Neural progenitor cell (in vitro differentiated cells): ENCODE results near the gene TSHZ2. TPM values are rescaled to one million over a fixed set of nuclear protein-coding genes. Genes with fewer than 3 reads are reported as not detected.
A peak's percentile ranks its signal among the peaks of the same experiment; 100 is the strongest.

Experiments
- DNase-seq: peaks from one replicate; pipeline ENCODE4 v3.0.0-alpha.2; 2016; ENCODE audit warnings: low spot score
- H2AFZ ChIP-seq: fragments of 200-600 bp; sonication (generic); replicated peaks from 2 replicates; pipeline ENCODE4 v1.6.1; 2016; ENCODE audit warnings: antibody characterized with exemption
- H3F3A ChIP-seq: fragments of 200-600 bp; sonication (generic); 2 replicates; pipeline ENCODE4 v1.6.1; 2016; ENCODE audit warnings: antibody characterized with exemption, low read depth
- H3K27ac ChIP-seq: fragments of 200-600 bp; sonication (generic); 2 replicates; pipeline ENCODE4 v1.5.1; 2016; ENCODE audit warnings: mild to moderate bottlenecking
- H3K27me3 ChIP-seq: fragments of 200-600 bp; sonication (generic); 2 replicates; pipeline ENCODE4 v1.6.1; 2016; ENCODE audit warnings: mild to moderate bottlenecking, moderate library complexity
- H3K36me3 ChIP-seq: fragments of 200-600 bp; sonication (generic); 2 replicates; pipeline ENCODE4 v1.5.1; 2016
- H3K4me1 ChIP-seq: fragments of 200-600 bp; sonication (generic); 2 replicates; pipeline ENCODE4 v1.6.1; 2016; ENCODE audit warnings: mixed run types
- H3K4me2 ChIP-seq: fragments of 200-600 bp; sonication (generic); 2 replicates; pipeline ENCODE4 v1.6.1; 2016
- H3K4me3 ChIP-seq: fragments of 200-600 bp; sonication (generic); 2 replicates; pipeline ENCODE4 v1.5.1; 2016
- H3K79me2 ChIP-seq: fragments of 200-600 bp; sonication (generic); 2 replicates; pipeline ENCODE4 v1.6.1; 2016; ENCODE audit warnings: low read depth
- H3K9ac ChIP-seq: fragments of 200-600 bp; sonication (generic); 2 replicates; pipeline ENCODE4 v1.6.1; 2016
- H3K9me3 ChIP-seq: fragments of 200-600 bp; sonication (generic); 2 replicates; pipeline ENCODE4 v1.5.1; 2016; ENCODE audit warnings: low read depth
- H4K20me1 ChIP-seq: fragments of 200-600 bp; sonication (generic); 2 replicates; pipeline ENCODE4 v1.6.1; 2016; ENCODE audit warnings: low read depth
- H3K27ac Mint-ChIP-seq: 3 replicates; pipeline ENCODE4 v1.8.0; 2021; ENCODE audit warnings: mixed read lengths
- H3K27me3 Mint-ChIP-seq: 2 replicates; pipeline ENCODE4 v1.8.0; 2022; ENCODE audit warnings: low read depth, mild to moderate bottlenecking, inconsistent platforms, moderate library complexity, mixed read lengths; ENCODE audit not compliant: insufficient read depth
- H3K36me3 Mint-ChIP-seq: 3 replicates; pipeline ENCODE4 v1.8.0; 2021; ENCODE audit warnings: mixed read lengths
- H3K4me1 Mint-ChIP-seq: 3 replicates; pipeline ENCODE4 v1.8.0; 2021; ENCODE audit warnings: mixed read lengths
- H3K4me3 Mint-ChIP-seq: 3 replicates; pipeline ENCODE4 v1.8.0; 2021; ENCODE audit warnings: mild to moderate bottlenecking, moderate library complexity, mixed read lengths
- H3K9me3 Mint-ChIP-seq: 3 replicates; pipeline ENCODE4 v1.8.0; 2020; ENCODE audit warnings: mixed read lengths
- EZH2 ChIP-seq: fragments of 200-600 bp; sonication (generic); IDR thresholded peaks from 2 replicates; pipeline ENCODE4 v1.6.1; 2017; ENCODE audit warnings: antibody characterized with exemption, mild to moderate bottlenecking, moderate library complexity
- EZH2phosphoT487 ChIP-seq: fragments of 200-600 bp; sonication (generic); IDR thresholded peaks from 2 replicates; pipeline ENCODE4 v1.6.1; 2017; ENCODE audit warnings: antibody characterized with exemption
- total RNA-seq: library from RNA; depleted of rRNA; stranded (reverse); fragments of >200 nt; gene quantifications from 2 replicates; pipeline ENCODE4 v1.2.3, GENCODE V29; 2015; ENCODE audit warnings: low replicate concordance
- TF ChIP-seq, protein P1 (sequence below): fragments of 200-600 bp; sonication (generic); IDR thresholded peaks from 2 replicates; pipeline ENCODE4 v1.5.1; 2017; ENCODE audit warnings: antibody characterized with exemption, mild to moderate bottlenecking

The TSHZ2 gene
- total RNA-seq, 1 donor from 2014 or later, result 1.8 TPM

DNA sequence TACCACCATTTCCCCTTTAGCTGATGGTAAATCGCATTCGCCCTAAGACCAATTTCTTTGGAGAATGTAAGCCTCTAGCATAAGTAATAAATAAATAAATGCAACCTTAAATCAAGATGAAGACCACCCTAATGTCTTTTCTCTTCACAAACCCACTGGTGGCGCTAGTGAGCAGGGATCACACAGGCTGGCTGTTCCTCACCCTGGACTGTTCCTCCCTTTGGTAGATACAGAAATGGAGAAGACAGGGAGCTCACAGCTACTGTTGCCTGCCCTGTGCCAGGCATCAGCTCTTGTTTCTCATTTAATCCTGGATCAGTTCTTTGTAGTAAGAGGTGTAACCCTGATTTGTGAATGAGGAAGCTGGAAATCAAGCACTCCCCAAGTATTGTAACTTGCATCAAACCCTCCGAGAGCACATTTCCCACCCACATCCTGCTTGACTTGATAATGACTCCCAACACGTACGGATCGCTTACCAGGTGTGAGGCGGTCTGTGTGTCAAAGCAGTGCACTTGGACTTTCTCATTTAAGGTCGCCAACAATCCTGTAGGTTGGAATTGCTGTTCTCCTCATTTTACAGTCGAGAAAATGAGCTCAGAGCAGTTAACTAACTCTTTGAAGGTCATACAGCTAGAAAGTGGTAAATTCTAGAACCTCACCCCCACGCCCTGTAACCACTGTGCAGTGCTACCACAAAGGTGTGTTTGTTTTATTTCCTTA, 236.1 kb downstream of the TSHZ2 start:
- no peaks in the 10 kb centered on the region for H3K36me3 Mint-ChIP-seq
- Histone ChIP-seq H3K9ac (no peak overlapping the region), H3K27me3 (no peaks in the 10 kb centered on the region), H2AFZ (peak overlapping the region; percentile 42), H3K9me3 (no peaks in the 10 kb centered on the region), H3K79me2 (no peaks in the 10 kb centered on the region), H3K4me1 (peaks cover 8% of the 10 kb centered on the region), H3F3A (no peaks in the 10 kb centered on the region), H3K36me3 (no peaks in the 10 kb centered on the region), H4K20me1 (no peaks in the 10 kb centered on the region), H3K27ac (no peak overlapping the region), H3K4me3 (no peak overlapping the region), H3K4me2 (no peak overlapping the region)
- H3K9me3 Mint-ChIP-seq, result no peaks in the 10 kb centered on the region
- TF ChIP-seq, protein P1, sequence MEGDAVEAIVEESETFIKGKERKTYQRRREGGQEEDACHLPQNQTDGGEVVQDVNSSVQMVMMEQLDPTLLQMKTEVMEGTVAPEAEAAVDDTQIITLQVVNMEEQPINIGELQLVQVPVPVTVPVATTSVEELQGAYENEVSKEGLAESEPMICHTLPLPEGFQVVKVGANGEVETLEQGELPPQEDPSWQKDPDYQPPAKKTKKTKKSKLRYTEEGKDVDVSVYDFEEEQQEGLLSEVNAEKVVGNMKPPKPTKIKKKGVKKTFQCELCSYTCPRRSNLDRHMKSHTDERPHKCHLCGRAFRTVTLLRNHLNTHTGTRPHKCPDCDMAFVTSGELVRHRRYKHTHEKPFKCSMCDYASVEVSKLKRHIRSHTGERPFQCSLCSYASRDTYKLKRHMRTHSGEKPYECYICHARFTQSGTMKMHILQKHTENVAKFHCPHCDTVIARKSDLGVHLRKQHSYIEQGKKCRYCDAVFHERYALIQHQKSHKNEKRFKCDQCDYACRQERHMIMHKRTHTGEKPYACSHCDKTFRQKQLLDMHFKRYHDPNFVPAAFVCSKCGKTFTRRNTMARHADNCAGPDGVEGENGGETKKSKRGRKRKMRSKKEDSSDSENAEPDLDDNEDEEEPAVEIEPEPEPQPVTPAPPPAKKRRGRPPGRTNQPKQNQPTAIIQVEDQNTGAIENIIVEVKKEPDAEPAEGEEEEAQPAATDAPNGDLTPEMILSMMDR, result peak; percentile 69
- no peak for TF ChIP-seq EZH2phosphoT487
- H3K4me1 Mint-ChIP-seq, result peaks cover 9% of the 10 kb centered on the region
- H3K27ac Mint-ChIP-seq, result no peak overlapping the region
- peak; percentile 77 for DNase-seq
- H3K27me3 Mint-ChIP-seq, result no peaks in the 10 kb centered on the region
- no peak overlapping the region for H3K4me3 Mint-ChIP-seq

DNA sequence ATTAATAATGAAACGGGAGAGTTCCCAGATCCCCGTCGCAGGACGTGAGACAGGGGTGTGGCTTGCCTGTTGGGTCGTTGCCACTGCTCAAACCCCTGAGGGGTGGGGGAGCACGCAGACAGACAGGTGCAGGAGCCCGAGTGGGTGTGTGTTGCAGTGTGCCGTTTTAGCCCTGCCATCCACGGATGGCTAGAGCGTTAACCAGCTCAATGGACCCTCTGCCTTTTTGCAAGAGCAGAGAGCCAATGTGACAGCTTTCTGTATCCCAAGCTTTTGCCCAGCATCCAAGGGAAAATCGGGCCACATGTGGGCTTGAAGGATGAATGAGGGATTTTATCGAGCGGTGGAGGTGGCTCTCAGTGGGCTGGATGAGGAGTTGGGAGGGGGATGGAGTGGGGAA, 237.9 kb downstream of the TSHZ2 start:
- DNase-seq, result no peak
- Histone ChIP-seq H3K9me3 (no peaks in the 10 kb centered on the region), H2AFZ (no peak overlapping the region), H3K4me2 (no peak overlapping the region), H3K36me3 (no peaks in the 10 kb centered on the region), H3K4me3 (no peak overlapping the region), H3F3A (no peaks in the 10 kb centered on the region), H3K27ac (no peak overlapping the region), H4K20me1 (no peaks in the 10 kb centered on the region), H3K4me1 (peaks cover 8% of the 10 kb centered on the region), H3K27me3 (no peaks in the 10 kb centered on the region), H3K79me2 (no peaks in the 10 kb centered on the region), H3K9ac (no peak overlapping the region)
- H3K9me3 Mint-ChIP-seq, result no peaks in the 10 kb centered on the region
- no peaks in the 10 kb centered on the region for H3K27me3 Mint-ChIP-seq
- no peak overlapping the region for H3K27ac Mint-ChIP-seq
- no peaks in the 10 kb centered on the region for H3K36me3 Mint-ChIP-seq
- H3K4me1 Mint-ChIP-seq, result peaks cover 9% of the 10 kb centered on the region
- TF ChIP-seq EZH2 (no peak), EZH2phosphoT487 (no peak)
- TF ChIP-seq, protein P1, result no peak
- H3K4me3 Mint-ChIP-seq, result no peak overlapping the region

DNA sequence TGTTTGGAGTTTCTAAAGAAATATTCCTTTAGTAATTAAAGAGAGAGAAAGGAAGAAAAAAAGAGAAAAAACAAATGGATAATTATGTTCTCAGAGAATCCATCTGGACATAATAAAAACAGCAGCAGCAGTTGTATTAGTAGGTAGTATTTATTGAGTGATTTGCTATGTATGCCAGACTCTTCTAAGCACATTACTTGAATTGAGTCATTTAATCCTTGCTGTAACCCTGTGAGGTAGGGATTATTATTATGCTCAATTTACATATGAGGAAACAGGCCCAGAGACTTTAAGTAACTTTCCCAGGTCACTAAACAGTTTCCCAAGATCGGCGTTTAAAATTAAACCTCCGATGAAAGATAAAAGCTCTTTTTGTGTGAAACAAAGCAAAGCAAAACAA, 238.8 kb downstream of the TSHZ2 start:
- DNase-seq, result no peak
- H3K27me3 ChIP-seq, result no peaks in the 10 kb centered on the region
- no peak overlapping the region for H3K4me3 Mint-ChIP-seq
- no peaks in the 10 kb centered on the region for H3K36me3 Mint-ChIP-seq
- no peak overlapping the region for H3K27ac ChIP-seq
- H2AFZ ChIP-seq, result no peak overlapping the region
- no peaks in the 10 kb centered on the region for H3F3A ChIP-seq
- no peaks in the 10 kb centered on the region for H3K9me3 Mint-ChIP-seq
- no peak overlapping the region for H3K27ac Mint-ChIP-seq
- H3K27me3 Mint-ChIP-seq, result peaks cover 2% of the 10 kb centered on the region
- H3K4me3 ChIP-seq, result no peak overlapping the region
- H3K4me1 ChIP-seq, result peaks cover 8% of the 10 kb centered on the region
- H3K4me2 ChIP-seq, result no peak overlapping the region
- H3K36me3 ChIP-seq, result no peaks in the 10 kb centered on the region
- H3K9ac ChIP-seq, result no peak overlapping the region
- no peaks in the 10 kb centered on the region for H3K9me3 ChIP-seq
- no peaks in the 10 kb centered on the region for H3K79me2 ChIP-seq
- TF ChIP-seq EZH2 (no peak), EZH2phosphoT487 (no peak)
- TF ChIP-seq, protein P1, result no peak
- H4K20me1 ChIP-seq, result no peaks in the 10 kb centered on the region
- peaks cover 9% of the 10 kb centered on the region for H3K4me1 Mint-ChIP-seq
